H1 (cell line): ENCODE data around the gene CD160. TPM values are rescaled to one million over a fixed set of nuclear protein-coding genes. Genes with fewer than 3 reads are reported as not detected.
"Not testable (repeated sequence)": the region's sequence is repeated elsewhere in the genome, so short reads cannot be mapped to it uniquely, and the experiment has no call there.

ENCODE experiments used
- CTCF ChIA-PET: fragments of 300-600 bp; sonication (Branson Sonifier 250); formaldehyde crosslinking; loops from one replicate; lab custom pipeline; 2021; ENCODE audit not compliant: partially characterized antibody; lab: Charles Lee
- POLR2A ChIA-PET: fragments of 300-600 bp; sonication (Branson Sonifier 250); formaldehyde crosslinking; loops from one replicate; lab custom pipeline; 2021; ENCODE audit warnings: inconsistent platforms; ENCODE audit not compliant: partially characterized antibody; lab: Charles Lee
- DNase-seq, 2 experiments: peaks; one replicate each; pipeline versions ENCODE4 v3.0.0 to v3.0.0-alpha.2; 2010 to 2022; ENCODE audit warnings: low spot score in 2 of 2, low read depth in 1 of 2, mixed read lengths in 1 of 2
- FAIRE-seq: peaks from 2 replicates; lab custom pipeline; 2011; peaks lifted over from hg19 to GRCh38; lab: Jason Lieb, UNC
- H2AFZ ChIP-seq: 2 replicates; pipeline ENCODE4 v1.8.1; 2012; ENCODE audit warnings: low read length, inconsistent platforms
- H2AK5ac ChIP-seq: 2 replicates; pipeline ENCODE4 v1.6.1; 2013; ENCODE audit warnings: low read depth, low read length
- H2BK120ac ChIP-seq: replicated peaks from 2 replicates; pipeline ENCODE3; 2013; ENCODE audit warnings: low read depth, low read length, inconsistent platforms
- H2BK12ac ChIP-seq: 2 replicates; pipeline ENCODE4 v1.6.1; 2013; ENCODE audit warnings: low read depth, low read length
- H2BK15ac ChIP-seq: 2 replicates; pipeline ENCODE4 v1.6.1; 2013; ENCODE audit warnings: low read length
- H2BK20ac ChIP-seq: 2 replicates; pipeline ENCODE4 v1.6.1; 2013; ENCODE audit warnings: low read length
- H2BK5ac ChIP-seq: 2 replicates; pipeline ENCODE4 v1.6.1; 2013; ENCODE audit warnings: low read depth, low read length
- H3K14ac ChIP-seq: 2 replicates; pipeline ENCODE4 v1.6.1; 2013; ENCODE audit warnings: inconsistent platforms; ENCODE audit not compliant: insufficient read length
- H3K18ac ChIP-seq: 2 replicates; pipeline ENCODE4 v1.6.1; 2013; ENCODE audit warnings: low read length; ENCODE audit errors: extremely low read depth
- H3K23ac ChIP-seq: 2 replicates; pipeline ENCODE4 v1.6.1; 2013; ENCODE audit warnings: inconsistent platforms; ENCODE audit not compliant: insufficient read length
- H3K23me2 ChIP-seq: 2 replicates; pipeline ENCODE4 v1.6.1; 2013; ENCODE audit warnings: low read depth, low read length
- H3K27ac ChIP-seq: 2 replicates; pipeline ENCODE4 v1.6.1; 2011; ENCODE audit warnings: low read depth, low read length, inconsistent platforms
- H3K27me3 ChIP-seq, 4 experiments: replicated peaks in 1 of 4; 1 replicate in 1 of 4; 2 replicates in 3 of 4; pipeline versions ENCODE4 v1.6.1 to v1.8.1; 2011 to 2013; ENCODE audit warnings: low read length in 3 of 4, mild to moderate bottlenecking in 3 of 4, inconsistent platforms in 2 of 4, mixed read lengths in 2 of 4, moderate library complexity in 1 of 4; ENCODE audit not compliant: control insufficient read depth in 3 of 4, insufficient read depth in 3 of 4; ENCODE audit errors: extremely low read depth in 1 of 4
- H3K36me3 ChIP-seq, 4 experiments: 2 replicates each; pipeline versions ENCODE4 v1.6.1 to v1.8.1; 2011 to 2013; ENCODE audit warnings: mild to moderate bottlenecking in 4 of 4, low read length in 3 of 4, moderate library complexity in 2 of 4, control low read depth in 1 of 4, inconsistent platforms in 1 of 4; ENCODE audit not compliant: insufficient read depth in 4 of 4, control insufficient read depth in 2 of 4
- H3K4ac ChIP-seq: replicated peaks from 2 replicates; pipeline ENCODE3; 2013; ENCODE audit warnings: low read length, low read depth, mixed read lengths, inconsistent platforms; ENCODE audit not compliant: insufficient read length
- H3K4me1 ChIP-seq, 4 experiments: replicated peaks in 1 of 4; 1 replicate in 1 of 4; 2 replicates in 3 of 4; pipeline versions ENCODE4 v1.6.1 to v1.8.1; 2011 to 2013; ENCODE audit warnings: low read length in 3 of 4, inconsistent platforms in 2 of 4, mixed read lengths in 1 of 4; ENCODE audit not compliant: insufficient read depth in 4 of 4, control insufficient read depth in 3 of 4
- H3K4me2 ChIP-seq, 2 experiments: 2 replicates each; pipeline versions ENCODE4 v1.6.1 to v1.8.1; 2011 to 2013; ENCODE audit warnings: low read depth in 2 of 2, low read length in 2 of 2, control low read depth in 1 of 2, inconsistent platforms in 1 of 2, mild to moderate bottlenecking in 1 of 2; ENCODE audit not compliant: insufficient read depth in 1 of 2
- H3K4me3 ChIP-seq, 4 experiments: fragments of 200-600, 300-600 bp in 1 of 4; sonication (generic), shearing (Covaris generic), sonication (Bioruptor Twin) in 1 of 4; 2 replicates each; pipeline versions ENCODE4 v1.5.1 to v1.8.1; 2011 to 2016; ENCODE audit warnings: low read length in 4 of 4, low read depth in 3 of 4, control low read depth in 2 of 4, inconsistent platforms in 2 of 4, mild to moderate bottlenecking in 2 of 4, mixed read lengths in 1 of 4, moderate library complexity in 1 of 4; ENCODE audit not compliant: insufficient read depth in 2 of 4; ENCODE audit errors: extremely low read depth in 1 of 4
- H3K56ac ChIP-seq: replicated peaks from 2 replicates; pipeline ENCODE3; 2013; ENCODE audit warnings: low read depth, mild to moderate bottlenecking, mixed read lengths, low read length, inconsistent platforms; ENCODE audit not compliant: insufficient read length
- H3K79me1 ChIP-seq: 2 replicates; pipeline ENCODE4 v1.6.1; 2013; ENCODE audit warnings: low read depth, low read length, control low read depth
- H3K79me2 ChIP-seq, 2 experiments: 2 replicates each; pipeline versions ENCODE4 v1.6.1 to v1.8.1; 2012 to 2013; ENCODE audit warnings: low read length in 2 of 2, mild to moderate bottlenecking in 2 of 2, inconsistent platforms in 1 of 2; ENCODE audit not compliant: insufficient read depth in 2 of 2, control insufficient read depth in 1 of 2
- H3K9ac ChIP-seq, 4 experiments: replicated peaks in 1 of 4; 1 replicate in 1 of 4; 2 replicates in 3 of 4; pipeline versions ENCODE4 v1.6.1 to v1.8.1; 2011 to 2013; ENCODE audit warnings: low read depth in 3 of 4, low read length in 3 of 4, control low read depth in 2 of 4, mild to moderate bottlenecking in 2 of 4, moderate library complexity in 2 of 4, inconsistent platforms in 1 of 4; ENCODE audit errors: extremely low read depth in 1 of 4
- H3K9me3 ChIP-seq, 2 experiments: 2 replicates each; pipeline versions ENCODE4 v1.6.1 to v1.8.1; 2012 to 2013; ENCODE audit warnings: mild to moderate bottlenecking in 2 of 2, moderate library complexity in 2 of 2, control low read depth in 1 of 2, inconsistent platforms in 1 of 2, low read depth in 1 of 2, low read length in 1 of 2, mixed read lengths in 1 of 2; ENCODE audit not compliant: insufficient read depth in 2 of 2
- H4K20me1 ChIP-seq, 2 experiments: replicated peaks in 1 of 2; 2 replicates each; pipeline versions ENCODE3 to v1.8.1; 2011 to 2013; ENCODE audit warnings: inconsistent platforms in 2 of 2, low read length in 2 of 2, mild to moderate bottlenecking in 1 of 2; ENCODE audit not compliant: insufficient read depth in 2 of 2, control insufficient read depth in 1 of 2
- H4K5ac ChIP-seq: 2 replicates; pipeline ENCODE4 v1.6.1; 2013; ENCODE audit warnings: low read length, low read depth, mixed read lengths, inconsistent platforms; ENCODE audit not compliant: insufficient read length
- H4K8ac ChIP-seq: 2 replicates; pipeline ENCODE4 v1.8.0; 2013; ENCODE audit warnings: mild to moderate bottlenecking, moderate library complexity, low read length, inconsistent platforms; ENCODE audit not compliant: insufficient read depth; ENCODE audit errors: extremely low read depth
- H4K91ac ChIP-seq: replicated peaks from 2 replicates; pipeline ENCODE3; 2013; ENCODE audit warnings: low read length, mixed read lengths, inconsistent platforms; ENCODE audit not compliant: insufficient read length
- WGBS, 2 experiments: shearing (Covaris generic) in 1 of 2; methylation state at CpG; one replicate each; pipeline versions ENCODE4 v1.1.6 to v1.1.7; 2013 to 2015; ENCODE audit warnings: low lambda C conversion rate in 2 of 2, mixed read lengths in 2 of 2, inconsistent platforms in 1 of 2, low coverage in 1 of 2, missing lambda C conversion rate in 1 of 2; ENCODE audit not compliant: insufficient replicate concordance in 2 of 2, insufficient coverage in 1 of 2, insufficient read length in 1 of 2; ENCODE audit errors: extremely low coverage in 1 of 2, missing lambda C conversion rate in 1 of 2; 5-methylcytosine and 5-hydroxymethylcytosine counted together
- polyA plus RNA-seq, 7 experiments: library from polyadenylated mRNA; depleted of rRNA in 3 of 7; stranded (reverse) in 5 of 7; unstranded in 2 of 7; fragments of >200 nt in 5 of 7; fragments of 200-250 nt in 2 of 7; gene quantifications; 1 replicate in 5 of 7; 2 replicates in 1 of 7; 4 replicates in 1 of 7; pipeline versions ENCODE4 v1.2.1 to v1.2.3, GENCODE V29; 2011 to 2013; ENCODE audit warnings: missing spikeins in 2 of 7, mixed read lengths in 2 of 7
- total RNA-seq: library from RNA; stranded (reverse); fragmentation: NEBNext Ultra II Directional; extraction: Animal tissue kit (Norgen Biotek cat#: 25700); gene quantifications from 2 replicates; pipeline ENCODE4 v1.2.1, GENCODE V29; 2021

The CD160 gene
- total and polyA plus RNA-seq, 2 of the 8 experiments (the other 6 are each of a cell fraction or from before 2014, with no cell fraction given), result not detected

- H4K91ac ChIP-seq, POLR2A ChIA-PET, H3K4ac ChIP-seq, H2BK20ac ChIP-seq, H3K36me3 ChIP-seq, H2BK15ac ChIP-seq, H3K56ac ChIP-seq, H4K5ac ChIP-seq, H3K27ac ChIP-seq, H2BK5ac ChIP-seq, H3K23me2 ChIP-seq, H3K18ac ChIP-seq, H3K27me3 ChIP-seq, H3K14ac ChIP-seq, H3K79me1 ChIP-seq, CTCF ChIA-PET, H2BK12ac ChIP-seq, H3K4me3 ChIP-seq, H2AFZ ChIP-seq, DNase-seq, H3K9me3 ChIP-seq, H3K23ac ChIP-seq, H3K79me2 ChIP-seq, H2AK5ac ChIP-seq, FAIRE-seq, H3K9ac ChIP-seq, H2BK120ac ChIP-seq, H4K20me1 ChIP-seq, H3K4me1 ChIP-seq, H3K4me2 ChIP-seq, H4K8ac ChIP-seq: not testable (repeated sequence)
- 90% methylated on average over 5 of the region's 5 CpGs; no CpG with 5 or more reads in 1 of the 2 experiments for WGBS, 2 experiments
Observed at GRCh38 chr1:145718465-145718864, 834 bp upstream of the CD160 start.
